ENCODE measurements around the gene HINFP. TPM values are rescaled to one million over a fixed set of nuclear protein-coding genes. Genes with fewer than 3 reads are reported as not detected.

The HINFP gene
- total and polyA plus RNA-seq, 2 experiments from 2014 or later = 12.6 to 29.2 TPM

DNA sequence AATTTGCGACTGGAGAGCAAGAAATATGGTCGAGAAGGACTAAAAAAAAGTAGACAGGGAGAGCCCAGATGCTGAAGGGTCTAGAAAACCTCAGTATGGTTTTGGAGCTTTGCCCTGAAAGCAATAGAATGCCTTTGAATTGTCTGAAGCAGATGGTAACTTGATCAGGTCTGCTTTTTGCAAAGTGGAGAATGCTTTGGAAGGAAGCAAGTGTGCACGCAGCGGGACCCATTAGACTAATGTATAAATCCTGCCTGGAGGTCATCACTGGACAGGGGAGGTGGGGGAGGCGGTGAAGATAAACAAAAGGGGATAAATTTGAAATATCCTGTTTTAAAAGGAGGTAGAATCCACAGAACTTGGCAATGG lies 757 bp upstream of the HINFP start (continued):
- TF ChIP-seq ZNF462 (CRISPR knock-in tag; IDR thresholded peaks at IDR 0.05) = no peak
- TF ChIP-seq CREB1 (CRISPR knock-in tag; IDR thresholded peaks at IDR 0.05; ENCODE audit: low read depth) = no peak
- no peak for TF ChIP-seq EZH2 (IDR thresholded peaks at IDR 0.05; ENCODE audit: low read depth, unreplicated experiment)
- no peak for TF ChIP-seq ZNF114 (CRISPR knock-in tag; IDR thresholded peaks at IDR 0.05)
- no peak for TF ChIP-seq POLR2AphosphoS5 (IDR thresholded peaks at IDR 0.05; ENCODE audit: low read depth)
- TF ChIP-seq STAT1 (IDR thresholded peaks at IDR 0.05; ENCODE audit: unreplicated experiment) = no peak
- TF ChIP-seq, protein P1, sequence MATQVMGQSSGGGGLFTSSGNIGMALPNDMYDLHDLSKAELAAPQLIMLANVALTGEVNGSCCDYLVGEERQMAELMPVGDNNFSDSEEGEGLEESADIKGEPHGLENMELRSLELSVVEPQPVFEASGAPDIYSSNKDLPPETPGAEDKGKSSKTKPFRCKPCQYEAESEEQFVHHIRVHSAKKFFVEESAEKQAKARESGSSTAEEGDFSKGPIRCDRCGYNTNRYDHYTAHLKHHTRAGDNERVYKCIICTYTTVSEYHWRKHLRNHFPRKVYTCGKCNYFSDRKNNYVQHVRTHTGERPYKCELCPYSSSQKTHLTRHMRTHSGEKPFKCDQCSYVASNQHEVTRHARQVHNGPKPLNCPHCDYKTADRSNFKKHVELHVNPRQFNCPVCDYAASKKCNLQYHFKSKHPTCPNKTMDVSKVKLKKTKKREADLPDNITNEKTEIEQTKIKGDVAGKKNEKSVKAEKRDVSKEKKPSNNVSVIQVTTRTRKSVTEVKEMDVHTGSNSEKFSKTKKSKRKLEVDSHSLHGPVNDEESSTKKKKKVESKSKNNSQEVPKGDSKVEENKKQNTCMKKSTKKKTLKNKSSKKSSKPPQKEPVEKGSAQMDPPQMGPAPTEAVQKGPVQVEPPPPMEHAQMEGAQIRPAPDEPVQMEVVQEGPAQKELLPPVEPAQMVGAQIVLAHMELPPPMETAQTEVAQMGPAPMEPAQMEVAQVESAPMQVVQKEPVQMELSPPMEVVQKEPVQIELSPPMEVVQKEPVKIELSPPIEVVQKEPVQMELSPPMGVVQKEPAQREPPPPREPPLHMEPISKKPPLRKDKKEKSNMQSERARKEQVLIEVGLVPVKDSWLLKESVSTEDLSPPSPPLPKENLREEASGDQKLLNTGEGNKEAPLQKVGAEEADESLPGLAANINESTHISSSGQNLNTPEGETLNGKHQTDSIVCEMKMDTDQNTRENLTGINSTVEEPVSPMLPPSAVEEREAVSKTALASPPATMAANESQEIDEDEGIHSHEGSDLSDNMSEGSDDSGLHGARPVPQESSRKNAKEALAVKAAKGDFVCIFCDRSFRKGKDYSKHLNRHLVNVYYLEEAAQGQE (IDR thresholded peaks at IDR 0.05; ENCODE audit: unreplicated experiment) = no peak
